SK-N-SH (cell line): ENCODE data around the gene RCE1.

ENCODE experiments used
- CHD2 ChIP-seq: fragments of 150-350 bp; IDR thresholded peaks from 2 replicates; pipeline ENCODE4 v1.6.1; 2018; ENCODE audit warnings: low read length; ENCODE audit not compliant: partially characterized antibody
- GATA2 ChIP-seq: sonication (generic); formaldehyde crosslinking; IDR thresholded peaks from 2 replicates; pipeline ENCODE4 v1.5.0; 2020; ENCODE audit warnings: mild to moderate bottlenecking, missing genetic modification reagents
- YY1 ChIP-seq: IDR thresholded peaks from 2 replicates; pipeline ENCODE4 v1.4.0; 2012; ENCODE audit warnings: low read depth, mild to moderate bottlenecking
- TF ChIP-seq, protein P1 (sequence below): fragments of 200-600 bp; sonication (generic); IDR thresholded peaks from 2 replicates; pipeline ENCODE4 v1.6.1; 2017; ENCODE audit warnings: antibody characterized with exemption, mild to moderate bottlenecking, moderate library complexity

GRCh38 chr11:66855574-66856495, 12.6 kb downstream of the RCE1 start:
- no peak for TF ChIP-seq GATA2
- peak; percentile 10 for TF ChIP-seq CHD2
- no peak for TF ChIP-seq YY1
- TF ChIP-seq, protein P1, sequence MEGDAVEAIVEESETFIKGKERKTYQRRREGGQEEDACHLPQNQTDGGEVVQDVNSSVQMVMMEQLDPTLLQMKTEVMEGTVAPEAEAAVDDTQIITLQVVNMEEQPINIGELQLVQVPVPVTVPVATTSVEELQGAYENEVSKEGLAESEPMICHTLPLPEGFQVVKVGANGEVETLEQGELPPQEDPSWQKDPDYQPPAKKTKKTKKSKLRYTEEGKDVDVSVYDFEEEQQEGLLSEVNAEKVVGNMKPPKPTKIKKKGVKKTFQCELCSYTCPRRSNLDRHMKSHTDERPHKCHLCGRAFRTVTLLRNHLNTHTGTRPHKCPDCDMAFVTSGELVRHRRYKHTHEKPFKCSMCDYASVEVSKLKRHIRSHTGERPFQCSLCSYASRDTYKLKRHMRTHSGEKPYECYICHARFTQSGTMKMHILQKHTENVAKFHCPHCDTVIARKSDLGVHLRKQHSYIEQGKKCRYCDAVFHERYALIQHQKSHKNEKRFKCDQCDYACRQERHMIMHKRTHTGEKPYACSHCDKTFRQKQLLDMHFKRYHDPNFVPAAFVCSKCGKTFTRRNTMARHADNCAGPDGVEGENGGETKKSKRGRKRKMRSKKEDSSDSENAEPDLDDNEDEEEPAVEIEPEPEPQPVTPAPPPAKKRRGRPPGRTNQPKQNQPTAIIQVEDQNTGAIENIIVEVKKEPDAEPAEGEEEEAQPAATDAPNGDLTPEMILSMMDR = no peak
